ENCODE measurements around the gene ENPP6.
"Not testable (repeated sequence)": the region's sequence is repeated elsewhere in the genome, so short reads cannot be mapped to it uniquely, and the experiment has no call there.

ENPP6 gene

DNA sequence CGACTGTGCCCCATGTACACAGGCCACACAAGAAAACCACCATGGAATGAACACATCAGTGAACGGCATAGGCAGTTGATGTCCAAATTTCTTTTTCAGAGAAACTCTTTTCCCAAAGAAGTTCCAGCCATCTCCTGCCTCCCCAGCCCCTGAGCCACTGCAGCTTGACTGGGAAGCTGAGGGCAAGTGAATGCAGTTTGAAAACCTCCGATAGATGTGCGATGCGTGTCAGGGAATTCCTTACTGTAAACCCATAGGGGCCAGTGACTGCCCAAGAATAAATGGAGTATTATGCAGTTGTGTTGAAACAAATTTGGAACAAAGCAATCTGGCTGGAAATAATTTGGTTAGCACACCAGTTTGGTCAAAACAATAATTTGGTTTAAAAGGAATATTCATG, 72.1 kb downstream of the ENPP6 start:
- no peak for ATAC-seq
- TF ChIP-seq ARNTL (CRISPR knock-in tag; IDR thresholded peaks at IDR 0.05; ENCODE audit: borderline replicate concordance, low read depth): no peak
- no peak for TF ChIP-seq OSR1 (CRISPR knock-in tag; IDR thresholded peaks at IDR 0.05)
- no peak for TF ChIP-seq GLIS3 (CRISPR knock-in tag; IDR thresholded peaks at IDR 0.05)
- TF ChIP-seq, protein P1, sequence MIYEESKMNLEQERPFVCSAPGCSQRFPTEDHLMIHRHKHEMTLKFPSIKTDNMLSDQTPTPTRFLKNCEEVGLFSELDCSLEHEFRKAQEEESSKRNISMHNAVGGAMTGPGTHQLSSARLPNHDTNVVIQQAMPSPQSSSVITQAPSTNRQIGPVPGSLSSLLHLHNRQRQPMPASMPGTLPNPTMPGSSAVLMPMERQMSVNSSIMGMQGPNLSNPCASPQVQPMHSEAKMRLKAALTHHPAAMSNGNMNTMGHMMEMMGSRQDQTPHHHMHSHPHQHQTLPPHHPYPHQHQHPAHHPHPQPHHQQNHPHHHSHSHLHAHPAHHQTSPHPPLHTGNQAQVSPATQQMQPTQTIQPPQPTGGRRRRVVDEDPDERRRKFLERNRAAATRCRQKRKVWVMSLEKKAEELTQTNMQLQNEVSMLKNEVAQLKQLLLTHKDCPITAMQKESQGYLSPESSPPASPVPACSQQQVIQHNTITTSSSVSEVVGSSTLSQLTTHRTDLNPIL (CRISPR knock-in tag; IDR thresholded peaks at IDR 0.05; ENCODE audit: low read depth): no peak
- no peak for TF ChIP-seq ZC3H10 (CRISPR knock-in tag; IDR thresholded peaks at IDR 0.05)
- TF ChIP-seq TOX (CRISPR knock-in tag; IDR thresholded peaks at IDR 0.05; ENCODE audit: borderline replicate concordance): no peak
- no peak for TF ChIP-seq ESRRG (CRISPR knock-in tag; IDR thresholded peaks at IDR 0.05)
- no peak for TF ChIP-seq TCF4 (CRISPR knock-in tag; IDR thresholded peaks at IDR 0.05; ENCODE audit: borderline replicate concordance)
- no peak for TF ChIP-seq RARB (CRISPR knock-in tag; IDR thresholded peaks at IDR 0.05)
- no peak for TF ChIP-seq CSDC2 (CRISPR knock-in tag; IDR thresholded peaks at IDR 0.05)
- no peak for TF ChIP-seq ISL1 (CRISPR knock-in tag; IDR thresholded peaks at IDR 0.05)
- no peak for TF ChIP-seq ZNF70 (CRISPR knock-in tag; IDR thresholded peaks at IDR 0.05)
- no peak for TF ChIP-seq ZFP3 (CRISPR knock-in tag; IDR thresholded peaks at IDR 0.05)
- TF ChIP-seq ZFP30 (CRISPR knock-in tag; IDR thresholded peaks at IDR 0.05): no peak
- TF ChIP-seq, protein P2, sequence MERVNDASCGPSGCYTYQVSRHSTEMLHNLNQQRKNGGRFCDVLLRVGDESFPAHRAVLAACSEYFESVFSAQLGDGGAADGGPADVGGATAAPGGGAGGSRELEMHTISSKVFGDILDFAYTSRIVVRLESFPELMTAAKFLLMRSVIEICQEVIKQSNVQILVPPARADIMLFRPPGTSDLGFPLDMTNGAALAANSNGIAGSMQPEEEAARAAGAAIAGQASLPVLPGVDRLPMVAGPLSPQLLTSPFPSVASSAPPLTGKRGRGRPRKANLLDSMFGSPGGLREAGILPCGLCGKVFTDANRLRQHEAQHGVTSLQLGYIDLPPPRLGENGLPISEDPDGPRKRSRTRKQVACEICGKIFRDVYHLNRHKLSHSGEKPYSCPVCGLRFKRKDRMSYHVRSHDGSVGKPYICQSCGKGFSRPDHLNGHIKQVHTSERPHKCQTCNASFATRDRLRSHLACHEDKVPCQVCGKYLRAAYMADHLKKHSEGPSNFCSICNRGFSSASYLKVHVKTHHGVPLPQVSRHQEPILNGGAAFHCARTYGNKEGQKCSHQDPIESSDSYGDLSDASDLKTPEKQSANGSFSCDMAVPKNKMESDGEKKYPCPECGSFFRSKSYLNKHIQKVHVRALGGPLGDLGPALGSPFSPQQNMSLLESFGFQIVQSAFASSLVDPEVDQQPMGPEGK (CRISPR knock-in tag; IDR thresholded peaks at IDR 0.05; ENCODE audit: borderline replicate concordance): no peak
- TF ChIP-seq, protein P3, sequence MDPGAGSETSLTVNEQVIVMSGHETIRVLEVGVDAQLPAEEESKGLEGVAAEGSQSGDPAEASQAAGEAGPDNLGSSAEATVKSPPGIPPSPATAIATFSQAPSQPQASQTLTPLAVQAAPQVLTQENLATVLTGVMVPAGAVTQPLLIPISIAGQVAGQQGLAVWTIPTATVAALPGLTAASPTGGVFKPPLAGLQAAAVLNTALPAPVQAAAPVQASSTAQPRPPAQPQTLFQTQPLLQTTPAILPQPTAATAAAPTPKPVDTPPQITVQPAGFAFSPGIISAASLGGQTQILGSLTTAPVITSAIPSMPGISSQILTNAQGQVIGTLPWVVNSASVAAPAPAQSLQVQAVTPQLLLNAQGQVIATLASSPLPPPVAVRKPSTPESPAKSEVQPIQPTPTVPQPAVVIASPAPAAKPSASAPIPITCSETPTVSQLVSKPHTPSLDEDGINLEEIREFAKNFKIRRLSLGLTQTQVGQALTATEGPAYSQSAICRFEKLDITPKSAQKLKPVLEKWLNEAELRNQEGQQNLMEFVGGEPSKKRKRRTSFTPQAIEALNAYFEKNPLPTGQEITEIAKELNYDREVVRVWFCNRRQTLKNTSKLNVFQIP (CRISPR knock-in tag; IDR thresholded peaks at IDR 0.05; ENCODE audit: borderline replicate concordance, low read depth): no peak
- no peak for TF ChIP-seq ZNF8 (CRISPR knock-in tag; IDR thresholded peaks at IDR 0.05)

DNA sequence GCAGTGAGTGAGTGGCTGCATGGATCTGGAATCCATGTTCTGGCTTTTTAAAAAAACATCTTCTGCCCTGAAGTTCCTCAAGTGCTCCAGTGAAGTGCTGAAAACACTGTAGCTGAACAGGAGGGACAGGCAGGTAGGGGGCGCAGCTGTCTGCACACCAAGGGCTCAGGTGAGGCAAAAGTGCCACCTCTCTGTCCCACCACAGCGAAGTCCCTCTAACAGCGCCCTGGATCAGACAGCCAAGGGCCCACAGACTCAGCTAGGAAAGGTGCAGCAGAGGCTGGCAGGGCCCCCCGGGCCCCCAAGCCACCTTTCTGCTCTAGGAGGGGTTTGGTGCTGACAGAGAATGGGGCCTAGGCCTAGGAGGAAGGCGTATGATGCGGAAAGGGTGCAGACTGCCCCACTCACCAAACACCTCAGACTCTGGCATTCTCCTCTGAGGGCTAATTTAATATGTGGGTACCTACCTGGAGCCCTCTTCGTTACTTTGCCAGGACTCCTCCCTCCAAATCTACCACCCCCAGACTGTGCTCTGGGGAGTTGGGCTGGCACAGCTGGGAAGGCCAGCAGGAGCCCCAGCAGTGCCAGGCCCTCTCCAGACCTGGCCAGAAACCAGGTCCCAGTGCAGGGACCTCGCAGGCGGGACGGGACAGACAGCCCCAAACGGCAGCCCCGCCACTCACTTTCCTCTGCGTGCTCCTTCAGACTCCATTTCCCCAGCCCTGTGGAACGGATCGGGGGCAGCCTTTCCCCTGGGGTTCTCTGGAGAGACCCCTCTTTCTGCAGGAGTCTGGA, 73.7 kb downstream of the ENPP6 start:
- no peak for ATAC-seq
- TF ChIP-seq ISL1 (CRISPR knock-in tag; IDR thresholded peaks at IDR 0.05) (no peak), ZNF70 (CRISPR knock-in tag; IDR thresholded peaks at IDR 0.05) (no peak), TCF4 (CRISPR knock-in tag; IDR thresholded peaks at IDR 0.05; ENCODE audit: borderline replicate concordance) (no peak), PPARA (CRISPR knock-in tag; IDR thresholded peaks at IDR 0.05; ENCODE audit: borderline replicate concordance) (no peak), ESRRG (CRISPR knock-in tag; IDR thresholded peaks at IDR 0.05) (no peak)
- TF ChIP-seq, protein P4, sequence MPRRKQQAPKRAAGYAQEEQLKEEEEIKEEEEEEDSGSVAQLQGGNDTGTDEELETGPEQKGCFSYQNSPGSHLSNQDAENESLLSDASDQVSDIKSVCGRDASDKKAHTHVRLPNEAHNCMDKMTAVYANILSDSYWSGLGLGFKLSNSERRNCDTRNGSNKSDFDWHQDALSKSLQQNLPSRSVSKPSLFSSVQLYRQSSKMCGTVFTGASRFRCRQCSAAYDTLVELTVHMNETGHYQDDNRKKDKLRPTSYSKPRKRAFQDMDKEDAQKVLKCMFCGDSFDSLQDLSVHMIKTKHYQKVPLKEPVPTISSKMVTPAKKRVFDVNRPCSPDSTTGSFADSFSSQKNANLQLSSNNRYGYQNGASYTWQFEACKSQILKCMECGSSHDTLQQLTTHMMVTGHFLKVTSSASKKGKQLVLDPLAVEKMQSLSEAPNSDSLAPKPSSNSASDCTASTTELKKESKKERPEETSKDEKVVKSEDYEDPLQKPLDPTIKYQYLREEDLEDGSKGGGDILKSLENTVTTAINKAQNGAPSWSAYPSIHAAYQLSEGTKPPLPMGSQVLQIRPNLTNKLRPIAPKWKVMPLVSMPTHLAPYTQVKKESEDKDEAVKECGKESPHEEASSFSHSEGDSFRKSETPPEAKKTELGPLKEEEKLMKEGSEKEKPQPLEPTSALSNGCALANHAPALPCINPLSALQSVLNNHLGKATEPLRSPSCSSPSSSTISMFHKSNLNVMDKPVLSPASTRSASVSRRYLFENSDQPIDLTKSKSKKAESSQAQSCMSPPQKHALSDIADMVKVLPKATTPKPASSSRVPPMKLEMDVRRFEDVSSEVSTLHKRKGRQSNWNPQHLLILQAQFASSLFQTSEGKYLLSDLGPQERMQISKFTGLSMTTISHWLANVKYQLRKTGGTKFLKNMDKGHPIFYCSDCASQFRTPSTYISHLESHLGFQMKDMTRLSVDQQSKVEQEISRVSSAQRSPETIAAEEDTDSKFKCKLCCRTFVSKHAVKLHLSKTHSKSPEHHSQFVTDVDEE (CRISPR knock-in tag; IDR thresholded peaks at IDR 0.05): no peak

DNA sequence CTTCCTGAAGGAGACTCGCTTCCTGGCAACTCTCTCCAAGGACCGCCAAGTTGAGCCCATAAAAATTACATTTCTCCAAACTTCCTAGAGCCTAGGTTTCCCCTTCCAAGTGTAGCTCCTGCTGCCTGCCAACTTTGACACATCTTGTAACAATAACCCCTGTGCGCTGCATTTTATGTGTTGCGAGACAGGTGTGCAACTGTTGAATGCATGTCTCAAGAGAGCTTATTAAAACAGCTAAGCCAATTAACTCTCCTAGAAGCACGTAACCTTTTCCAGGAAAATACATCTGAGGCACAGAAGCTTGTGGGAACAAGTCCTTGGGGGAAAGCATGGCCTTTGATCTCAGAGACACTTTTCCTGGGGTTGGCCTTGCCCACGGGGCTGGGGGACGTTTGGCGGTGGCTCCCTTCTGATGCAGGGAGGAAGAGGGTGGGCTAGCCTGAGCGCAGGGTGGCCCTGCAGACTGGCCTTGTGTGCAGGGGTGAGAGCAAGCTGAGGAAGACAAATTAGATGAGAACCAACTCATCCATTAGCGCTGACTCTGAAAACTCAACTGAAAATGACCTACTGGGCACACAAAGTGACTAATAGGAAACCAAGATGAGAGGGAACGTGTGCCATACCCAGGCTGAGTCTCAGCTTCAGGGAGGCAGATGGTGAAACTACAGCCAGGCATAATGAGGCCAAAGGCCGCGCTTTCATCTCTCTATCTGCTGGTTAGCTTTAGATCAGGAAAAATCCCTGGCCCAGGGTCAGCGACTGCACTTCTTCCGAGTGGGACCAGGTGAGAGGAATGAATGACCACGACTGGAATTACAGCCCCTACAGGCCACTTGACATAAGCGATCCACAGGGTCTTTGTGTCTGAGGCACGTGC, 75.3 kb downstream of the ENPP6 start:
- TF ChIP-seq ZFP3 (CRISPR knock-in tag; IDR thresholded peaks at IDR 0.05): no peak
- ATAC-seq: no peak

DNA sequence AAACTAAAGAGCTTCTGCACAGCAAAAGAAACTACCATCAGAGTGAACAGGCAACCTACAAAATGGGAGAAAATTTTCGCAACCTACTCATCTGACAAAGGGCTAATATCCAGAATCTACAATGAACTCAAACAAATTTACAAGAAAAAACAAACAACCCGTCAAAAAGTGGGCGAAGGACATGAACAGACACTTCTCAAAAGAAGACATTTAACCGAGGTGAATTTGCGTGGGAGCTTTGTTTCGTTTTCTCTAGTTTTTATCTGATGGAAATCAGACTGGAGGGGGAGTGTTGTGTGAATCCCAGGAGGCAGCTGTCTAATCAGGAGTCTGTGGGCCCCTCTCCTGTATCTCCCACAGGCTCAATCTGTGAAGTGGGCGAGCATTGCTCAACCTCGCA, 76.8 kb downstream of the ENPP6 start:
- not testable (repeated sequence) for ATAC-seq
